NCI-H774 (cell line): ENCODE data around the gene HOXB6.

Experiments
- DNase-seq: peaks from one replicate; lab custom pipeline; 2025; lab: John Stamatoyannopoulos, UW

Gene HOXB6

GRCh38 chr17:48552466-48553189 lies 52.2 kb downstream of the HOXB6 start:
- peak; percentile 81 for DNase-seq

GRCh38 chr17:48551596-48552465 lies 53.0 kb downstream of the HOXB6 start:
- no peak for DNase-seq

- DNase-seq, result peak; percentile 63
These were observed 53.6 kb downstream of the HOXB6 start for GRCh38 chr17:48551214-48551555.

GRCh38 chr17:48550502-48551213 lies 54.1 kb downstream of the HOXB6 start:
- DNase-seq, result peak; percentile 74

GRCh38 chr17:48549914-48550501 lies 54.8 kb downstream of the HOXB6 start:
- no peak for DNase-seq

- no peak for DNase-seq
These were observed 55.5 kb downstream of the HOXB6 start for GRCh38 chr17:48549281-48549630.

GRCh38 chr17:48548523-48549280 lies 56.1 kb downstream of the HOXB6 start:
- DNase-seq, result no peak

GRCh38 chr17:48547808-48548522 lies 56.8 kb downstream of the HOXB6 start:
- DNase-seq, result peak; percentile 80

GRCh38 chr17:48546924-48547807 lies 57.6 kb downstream of the HOXB6 start:
- no peak for DNase-seq

GRCh38 chr17:48546137-48546923 lies 58.5 kb downstream of the HOXB6 start:
- DNase-seq, result peak; percentile 72
